Sigmoid colon (tissue), 4 donors: ENCODE data around the gene RASSF1.

Experiments used
- EP300 ChIP-seq, 4 donors: sonication (generic); formaldehyde crosslinking; IDR thresholded peaks; one replicate each; pipeline ENCODE4 v1.6.1; 2017; ENCODE audit warnings: antibody characterized with exemption in 4 of 4
- POLR2A ChIP-seq, 2 donors: fragments of 450-650 bp; IDR thresholded peaks; one replicate each; pipeline ENCODE4 v1.6.1; 2016; ENCODE audit warnings: antibody characterized with exemption in 2 of 2, mild to moderate bottlenecking in 2 of 2, moderate library complexity in 2 of 2
- POLR2AphosphoS5 ChIP-seq, 4 donors: sonication (generic); formaldehyde crosslinking; IDR thresholded peaks; one replicate each; pipeline ENCODE4 v1.6.1; 2017; ENCODE audit warnings: antibody characterized with exemption in 4 of 4
- TF ChIP-seq, protein P1 (sequence below), 4 experiments: fragments of 450-650 bp in 3 of 4; fragments of 200-600 bp in 1 of 4; IDR thresholded peaks; one replicate each; pipeline ENCODE4 v1.5.1; 2016 to 2019; ENCODE audit warnings: antibody characterized with exemption in 4 of 4, mild to moderate bottlenecking in 3 of 4, moderate library complexity in 2 of 4

DNA sequence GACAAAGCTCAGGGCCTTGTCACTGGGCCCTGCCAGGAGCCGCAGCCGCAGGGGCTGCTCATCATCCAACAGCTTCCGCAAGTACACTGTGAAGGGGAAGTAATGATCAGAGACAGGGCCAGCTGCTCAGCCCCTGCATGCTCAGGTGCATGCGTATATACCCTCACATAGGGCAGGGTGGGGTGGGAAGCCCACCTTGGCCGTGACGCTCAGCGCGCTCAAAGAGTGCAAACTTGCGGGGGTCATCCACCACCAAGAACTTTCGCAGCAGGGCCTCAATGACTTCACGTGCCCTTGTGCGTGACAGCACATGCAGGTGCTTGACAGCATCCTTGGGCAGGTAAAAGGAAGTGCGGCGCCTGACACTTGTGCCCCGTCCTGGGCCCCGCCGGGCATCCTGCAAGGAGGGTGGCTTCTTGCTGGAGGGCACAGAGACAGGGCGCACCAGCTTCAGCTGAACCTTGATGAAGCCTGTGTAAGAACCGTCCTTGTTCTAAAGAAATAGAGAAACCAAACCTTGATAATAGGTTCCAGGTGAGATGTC is 9.2 kb downstream of the RASSF1 start:
- TF ChIP-seq, protein P1, sequence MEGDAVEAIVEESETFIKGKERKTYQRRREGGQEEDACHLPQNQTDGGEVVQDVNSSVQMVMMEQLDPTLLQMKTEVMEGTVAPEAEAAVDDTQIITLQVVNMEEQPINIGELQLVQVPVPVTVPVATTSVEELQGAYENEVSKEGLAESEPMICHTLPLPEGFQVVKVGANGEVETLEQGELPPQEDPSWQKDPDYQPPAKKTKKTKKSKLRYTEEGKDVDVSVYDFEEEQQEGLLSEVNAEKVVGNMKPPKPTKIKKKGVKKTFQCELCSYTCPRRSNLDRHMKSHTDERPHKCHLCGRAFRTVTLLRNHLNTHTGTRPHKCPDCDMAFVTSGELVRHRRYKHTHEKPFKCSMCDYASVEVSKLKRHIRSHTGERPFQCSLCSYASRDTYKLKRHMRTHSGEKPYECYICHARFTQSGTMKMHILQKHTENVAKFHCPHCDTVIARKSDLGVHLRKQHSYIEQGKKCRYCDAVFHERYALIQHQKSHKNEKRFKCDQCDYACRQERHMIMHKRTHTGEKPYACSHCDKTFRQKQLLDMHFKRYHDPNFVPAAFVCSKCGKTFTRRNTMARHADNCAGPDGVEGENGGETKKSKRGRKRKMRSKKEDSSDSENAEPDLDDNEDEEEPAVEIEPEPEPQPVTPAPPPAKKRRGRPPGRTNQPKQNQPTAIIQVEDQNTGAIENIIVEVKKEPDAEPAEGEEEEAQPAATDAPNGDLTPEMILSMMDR (IDR thresholded peaks at IDR 0.05) = no peak
- TF ChIP-seq POLR2AphosphoS5 (IDR thresholded peaks at IDR 0.05) = no peak
- TF ChIP-seq POLR2A (IDR thresholded peaks at IDR 0.05) = no peak
- no peak for TF ChIP-seq EP300 (IDR thresholded peaks at IDR 0.05)
